Keratinocyte (primary cell): Measurements from ENCODE around the gene MBD3L1. TPM values are rescaled to one million over a fixed set of nuclear protein-coding genes. Genes with fewer than 3 reads are reported as not detected.

Experiments
- DNase-seq: peaks from one replicate; pipeline ENCODE4 v3.0.0-alpha.2; 2011; ENCODE audit warnings: low read depth, missing footprints, low spot score
- FAIRE-seq: peaks from 2 replicates; lab custom pipeline; 2011; peaks lifted over from hg19 to GRCh38; lab: Jason Lieb, UNC
- H2AFZ ChIP-seq: 2 replicates; pipeline ENCODE4 v1.6.0; 2012; ENCODE audit warnings: low read length, control low read depth, inconsistent platforms; ENCODE audit not compliant: control insufficient read depth
- H3K27ac ChIP-seq: 2 replicates; pipeline ENCODE4 v1.5.1; 2011; ENCODE audit warnings: low read length; ENCODE audit not compliant: control insufficient read depth, insufficient read depth
- H3K27me3 ChIP-seq: 3 replicates; pipeline ENCODE4 v1.6.0; 2011; ENCODE audit warnings: low read length; ENCODE audit not compliant: control insufficient read depth, insufficient read depth; ENCODE audit errors: extremely low read depth
- H3K36me3 ChIP-seq, 2 experiments: 2 replicates in 1 of 2; 3 replicates in 1 of 2; pipeline ENCODE4 v1.5.1; 2011; ENCODE audit warnings: low read length in 2 of 2, mild to moderate bottlenecking in 1 of 2; ENCODE audit not compliant: control insufficient read depth in 2 of 2, insufficient read depth in 2 of 2; ENCODE audit errors: extremely low read depth in 1 of 2
- H3K4me1 ChIP-seq: 3 replicates; pipeline ENCODE4 v1.5.1; 2011; ENCODE audit warnings: low read length; ENCODE audit not compliant: control insufficient read depth, insufficient read depth; ENCODE audit errors: extremely low read depth
- H3K4me2 ChIP-seq: 3 replicates; pipeline ENCODE4 v1.6.0; 2011; ENCODE audit warnings: low read depth, low read length; ENCODE audit not compliant: control insufficient read depth, insufficient read depth; ENCODE audit errors: extremely low read depth
- H3K4me3 ChIP-seq, 3 experiments: fragments of 200-600 bp in 1 of 3; sonication (generic) in 1 of 3; 2 replicates in 2 of 3; 3 replicates in 1 of 3; pipeline ENCODE4 v1.5.1; 2011 to 2016; ENCODE audit warnings: low read length in 3 of 3, mild to moderate bottlenecking in 3 of 3, control low read depth in 2 of 3, inconsistent platforms in 1 of 3, low read depth in 1 of 3, mixed read lengths in 1 of 3, mixed run types in 1 of 3, moderate library complexity in 1 of 3; ENCODE audit not compliant: control insufficient read depth in 2 of 3, insufficient read depth in 2 of 3; ENCODE audit errors: extremely low read depth in 1 of 3
- H3K79me2 ChIP-seq: 2 replicates; pipeline ENCODE4 v1.6.0; 2012; ENCODE audit warnings: low read length; ENCODE audit not compliant: control insufficient read depth, insufficient read depth
- H3K9ac ChIP-seq: 3 replicates; pipeline ENCODE4 v1.6.0; 2011; ENCODE audit warnings: low read length; ENCODE audit not compliant: control insufficient read depth, insufficient read depth; ENCODE audit errors: extremely low read depth
- H3K9me1 ChIP-seq: 3 replicates; pipeline ENCODE4 v1.6.0; 2011; ENCODE audit warnings: low read length; ENCODE audit not compliant: control insufficient read depth, insufficient read depth; ENCODE audit errors: extremely low read depth
- H3K9me3 ChIP-seq: 2 replicates; pipeline ENCODE4 v1.5.1; 2012; ENCODE audit warnings: low read depth, low read length; ENCODE audit not compliant: control insufficient read depth
- H4K20me1 ChIP-seq: 3 replicates; pipeline ENCODE4 v1.6.0; 2011; ENCODE audit warnings: low read length; ENCODE audit not compliant: control insufficient read depth, insufficient read depth; ENCODE audit errors: extremely low read depth
- EZH2 ChIP-seq: IDR thresholded peaks from one replicate; pipeline ENCODE4 v1.6.1; 2012; ENCODE audit warnings: inconsistent platforms, mild to moderate bottlenecking, low read length, moderate library complexity
- dilution Hi-C: fragments of 300-500 bp; cut with MboI; formaldehyde crosslinking; loops from one replicate; pipeline ENCODE4 v1.7.0; 2020; ENCODE audit warnings: low sequenced_read_pairs; ENCODE audit not compliant: extremely low pct_ligation_motif_present
- polyA plus RNA-seq, 5 experiments: library from polyadenylated mRNA; depleted of rRNA in 3 of 5; stranded (reverse) in 3 of 5; stranded (forward) in 1 of 5; unstranded in 1 of 5; fragments of >200 nt; gene quantifications; 1 replicate in 1 of 5; 2 replicates in 3 of 5; 3 replicates in 1 of 5; pipeline versions ENCODE4 v1.2.1 to v1.2.3, GENCODE V29; 2011 to 2012; ENCODE audit warnings: missing spikeins in 2 of 5, low read depth in 1 of 5, low replicate concordance in 1 of 5
- TF ChIP-seq, protein P1 (sequence below), 3 experiments: IDR thresholded peaks in 1 of 3; conservative IDR thresholded peaks in 1 of 3; optimal IDR thresholded peaks in 1 of 3; 2 replicates in 2 of 3; 3 replicates in 1 of 3; pipeline versions ENCODE3 to v1.5.1; 2011; ENCODE audit warnings: low read length in 3 of 3, mild to moderate bottlenecking in 3 of 3, moderate library complexity in 2 of 3, control low read depth in 1 of 3, inconsistent platforms in 1 of 3; ENCODE audit not compliant: insufficient read depth in 2 of 3; ENCODE audit errors: extremely low read depth in 1 of 3

MBD3L1 gene
- polyA plus RNA-seq, 1 donor (not counting 4 experiments of a cell fraction or from before 2014, with no cell fraction given) = not detected

DNA sequence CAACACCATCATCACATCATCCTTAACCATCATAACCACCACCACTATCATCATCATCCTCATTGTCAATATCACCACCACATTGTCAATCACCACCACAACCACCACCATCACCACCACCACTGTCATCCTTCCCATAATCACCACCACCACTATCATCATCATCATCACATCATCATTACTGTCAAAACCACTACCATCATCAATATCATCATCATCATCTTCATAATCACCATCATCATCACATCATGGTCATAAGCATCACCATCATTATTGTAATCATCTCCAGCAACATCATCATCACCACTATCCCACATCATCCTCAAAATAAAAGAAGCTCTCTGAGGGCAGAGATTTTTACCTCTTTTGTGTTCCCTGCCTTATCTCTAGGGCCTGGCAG is 52.2 kb downstream of the MBD3L1 start:
- no peaks in the 10 kb centered on the region for H3K4me1 ChIP-seq
- no peaks in the 10 kb centered on the region for H4K20me1 ChIP-seq
- TF ChIP-seq, protein P1, sequence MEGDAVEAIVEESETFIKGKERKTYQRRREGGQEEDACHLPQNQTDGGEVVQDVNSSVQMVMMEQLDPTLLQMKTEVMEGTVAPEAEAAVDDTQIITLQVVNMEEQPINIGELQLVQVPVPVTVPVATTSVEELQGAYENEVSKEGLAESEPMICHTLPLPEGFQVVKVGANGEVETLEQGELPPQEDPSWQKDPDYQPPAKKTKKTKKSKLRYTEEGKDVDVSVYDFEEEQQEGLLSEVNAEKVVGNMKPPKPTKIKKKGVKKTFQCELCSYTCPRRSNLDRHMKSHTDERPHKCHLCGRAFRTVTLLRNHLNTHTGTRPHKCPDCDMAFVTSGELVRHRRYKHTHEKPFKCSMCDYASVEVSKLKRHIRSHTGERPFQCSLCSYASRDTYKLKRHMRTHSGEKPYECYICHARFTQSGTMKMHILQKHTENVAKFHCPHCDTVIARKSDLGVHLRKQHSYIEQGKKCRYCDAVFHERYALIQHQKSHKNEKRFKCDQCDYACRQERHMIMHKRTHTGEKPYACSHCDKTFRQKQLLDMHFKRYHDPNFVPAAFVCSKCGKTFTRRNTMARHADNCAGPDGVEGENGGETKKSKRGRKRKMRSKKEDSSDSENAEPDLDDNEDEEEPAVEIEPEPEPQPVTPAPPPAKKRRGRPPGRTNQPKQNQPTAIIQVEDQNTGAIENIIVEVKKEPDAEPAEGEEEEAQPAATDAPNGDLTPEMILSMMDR (optimal IDR thresholded peaks at IDR 0.05 in 1 of 3, IDR thresholded peaks at IDR 0.05 in 1 of 3, conservative IDR thresholded peaks at IDR 0.05 in 1 of 3; ENCODE audit: extremely low read depth in 1 of 3, insufficient read depth in 2 of 3, low read length in 3 of 3) = no peak
- TF ChIP-seq EZH2 = no peak
- H3K79me2 ChIP-seq = no peaks in the 10 kb centered on the region
- no peak overlapping the region for H3K27ac ChIP-seq
- dilution Hi-C loops = no loop called here
- DNase-seq = no peak
- H2AFZ ChIP-seq = no peak overlapping the region
- no peak overlapping the region for H3K9ac ChIP-seq
- peaks cover 15% of the 10 kb centered on the region for H3K9me3 ChIP-seq
- H3K27me3 ChIP-seq = no peaks in the 10 kb centered on the region
- FAIRE-seq = no peak
- no peak overlapping the region for H3K4me2 ChIP-seq
- no peaks in the 10 kb centered on the region for H3K36me3 ChIP-seq
- H3K9me1 ChIP-seq = no peaks in the 10 kb centered on the region
- H3K4me3 ChIP-seq = no peak overlapping the region

GRCh38 chr19:8887364-8887763 is 55.2 kb downstream of the MBD3L1 start:
- H3K27me3 ChIP-seq = no peaks in the 10 kb centered on the region
- dilution Hi-C loops = no loop called here
- peaks cover 23% of the 10 kb centered on the region for H3K9me3 ChIP-seq
- DNase-seq (no peak), FAIRE-seq (no peak)
- no peaks in the 10 kb centered on the region for H3K9me1 ChIP-seq
- H3K79me2 ChIP-seq = no peaks in the 10 kb centered on the region
- no peaks in the 10 kb centered on the region for H3K4me1 ChIP-seq
- H3K4me2 ChIP-seq = no peak overlapping the region
- TF ChIP-seq, protein P1 (optimal IDR thresholded peaks at IDR 0.05 in 1 of 3, IDR thresholded peaks at IDR 0.05 in 1 of 3, conservative IDR thresholded peaks at IDR 0.05 in 1 of 3; ENCODE audit: extremely low read depth in 1 of 3, insufficient read depth in 2 of 3, low read length in 3 of 3) = no peak
- TF ChIP-seq EZH2 = no peak
- H3K27ac ChIP-seq = no peak overlapping the region
- no peak overlapping the region for H3K9ac ChIP-seq
- H4K20me1 ChIP-seq = no peaks in the 10 kb centered on the region
- H3K4me3 ChIP-seq = no peak overlapping the region
- H2AFZ ChIP-seq = no peak overlapping the region
- no peaks in the 10 kb centered on the region for H3K36me3 ChIP-seq
